A549 treated with CpdA at 1 μM for 4 hours (cell line): ENCODE measurements around the gene CEP162. TPM values are rescaled to one million over a fixed set of nuclear protein-coding genes. Genes with fewer than 3 reads are reported as not detected.

Experiments used
- total RNA-seq: library from RNA; stranded (reverse); fragments of 200-300 nt; extraction: Qiagen RNA extraction; gene quantifications from 5 replicates; pipeline ENCODE4 v1.2.3, GENCODE V29; 2022; ENCODE audit warnings: low read depth

Gene CEP162, protein sequence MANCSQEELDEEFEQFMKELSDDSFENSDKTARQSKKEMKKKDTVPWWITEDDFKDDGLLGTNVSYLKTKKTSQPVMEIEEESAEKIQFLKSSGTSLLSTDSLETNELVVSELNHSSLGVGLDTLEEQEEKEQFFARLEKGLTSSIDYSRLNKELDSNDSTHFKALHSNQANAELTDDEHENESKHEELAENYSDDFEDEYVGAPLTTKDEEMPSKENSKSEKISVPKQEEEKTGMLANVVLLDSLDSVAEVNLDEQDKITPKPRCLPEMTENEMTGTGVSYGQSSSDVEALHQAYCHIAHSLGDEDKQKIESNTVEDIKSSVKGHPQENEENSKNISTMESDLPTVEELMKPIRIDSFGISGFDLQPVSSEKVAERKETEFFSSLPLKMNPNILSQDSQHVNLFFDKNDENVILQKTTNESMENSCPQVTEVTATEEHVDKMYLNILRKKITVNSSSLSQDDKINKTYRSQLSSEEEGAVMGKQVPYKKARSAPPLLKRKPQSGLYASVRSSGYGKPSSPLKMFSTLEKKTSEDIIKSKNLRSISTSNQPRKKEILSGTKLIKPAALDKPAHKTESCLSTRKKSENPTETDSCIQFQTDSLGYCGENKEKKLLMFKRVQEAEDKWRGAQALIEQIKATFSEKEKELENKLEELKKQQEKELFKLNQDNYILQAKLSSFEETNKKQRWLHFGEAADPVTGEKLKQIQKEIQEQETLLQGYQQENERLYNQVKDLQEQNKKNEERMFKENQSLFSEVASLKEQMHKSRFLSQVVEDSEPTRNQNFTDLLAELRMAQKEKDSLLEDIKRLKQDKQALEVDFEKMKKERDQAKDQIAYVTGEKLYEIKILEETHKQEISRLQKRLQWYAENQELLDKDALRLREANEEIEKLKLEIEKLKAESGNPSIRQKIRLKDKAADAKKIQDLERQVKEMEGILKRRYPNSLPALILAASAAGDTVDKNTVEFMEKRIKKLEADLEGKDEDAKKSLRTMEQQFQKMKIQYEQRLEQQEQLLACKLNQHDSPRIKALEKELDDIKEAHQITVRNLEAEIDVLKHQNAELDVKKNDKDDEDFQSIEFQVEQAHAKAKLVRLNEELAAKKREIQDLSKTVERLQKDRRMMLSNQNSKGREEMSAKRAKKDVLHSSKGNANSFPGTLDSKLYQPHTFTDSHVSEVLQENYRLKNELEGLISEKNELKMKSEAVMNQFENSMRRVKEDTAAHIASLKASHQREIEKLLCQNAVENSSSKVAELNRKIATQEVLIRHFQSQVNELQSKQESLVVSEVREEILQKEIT (N-terminal part only)
- 1.6 to 2.4 TPM (median 1.6 TPM) in 5 replicates for total RNA-seq

GRCh38 chr6:84227434-84228197, at the start of gene CEP162:
Gene CEP162, minus strand, starts transcription at chr6:84227643. Its CDS starts 1,250 bp downstream, at chr6:84226393.

Other genes starting within 250 kb of the CEP162 start
- 1.1 to 1.5 TPM (median 1.2 TPM) in 5 replicates for gene MRAP2, start 193.9 kb downstream of the CEP162 start, total RNA-seq